IMR-90 (cell line): ENCODE results near the gene PTPRN2. TPM values are rescaled to one million over a fixed set of nuclear protein-coding genes. Genes with fewer than 3 reads are reported as not detected.

ENCODE experiments used
- ATAC-seq: fragments of 200-7000 bp; cut with Tn5 transposase; 2 replicates; pipeline ENCODE4 v1.9.1; 2020; ENCODE audit warnings: low read depth, mild to moderate bottlenecking, moderate library complexity
- BruUV-seq: library from RNA; stranded (reverse); fragments of 400-500 nt; replicated peaks from 2 replicates; lab custom pipeline; 2021; lab: Mats Ljungman, UMichigan
- CTCF ChIA-PET: fragments of 300-600 bp; formaldehyde crosslinking; extraction: SDS; loops from one replicate; lab custom pipeline; 2021; ENCODE audit warnings: antibody characterized with exemption; lab: Yijun Ruan, JAX
- POLR2A ChIA-PET: fragments of 300-600 bp; sonication (Branson Sonifier 250); formaldehyde crosslinking; loops from one replicate; lab custom pipeline; 2022; ENCODE audit warnings: antibody characterized with exemption; ENCODE audit not compliant: unreplicated experiment; lab: Charles Lee
- DNase-seq: peaks from one replicate; pipeline ENCODE4 v3.0.0; 2013
- H2AFZ ChIP-seq: replicated peaks from 2 replicates; pipeline ENCODE3; 2013; ENCODE audit warnings: low read length, mild to moderate bottlenecking; ENCODE audit not compliant: poor library complexity
- H2AK5ac ChIP-seq: 2 replicates; pipeline ENCODE4 v1.6.1; 2013; ENCODE audit warnings: low read depth, low read length, inconsistent platforms
- H2AK9ac ChIP-seq: replicated peaks from 2 replicates; pipeline ENCODE3; 2013; ENCODE audit warnings: mild to moderate bottlenecking, low read depth, low read length, moderate library complexity; ENCODE audit not compliant: poor library complexity
- H2BK120ac ChIP-seq: 2 replicates; pipeline ENCODE4 v1.6.1; 2013; ENCODE audit warnings: low read depth, low read length, inconsistent platforms
- H2BK15ac ChIP-seq: 3 replicates; pipeline ENCODE4 v1.6.1; 2013; ENCODE audit warnings: low read depth, low read length, inconsistent platforms
- H2BK20ac ChIP-seq: 2 replicates; pipeline ENCODE4 v1.6.1; 2013; ENCODE audit warnings: low read depth, mild to moderate bottlenecking, inconsistent platforms, low read length, moderate library complexity
- H2BK5ac ChIP-seq: 2 replicates; pipeline ENCODE4 v1.6.1; 2013; ENCODE audit warnings: mild to moderate bottlenecking, low read depth, low read length, inconsistent platforms; ENCODE audit not compliant: poor library complexity, severe bottlenecking
- H3K14ac ChIP-seq: replicated peaks from 2 replicates; pipeline ENCODE4 v1.6.1; 2013; ENCODE audit warnings: low read depth, low read length, inconsistent platforms
- H3K18ac ChIP-seq: 2 replicates; pipeline ENCODE4 v1.6.1; 2013; ENCODE audit warnings: low read depth, low read length, control low read depth
- H3K23ac ChIP-seq: 2 replicates; pipeline ENCODE4 v1.6.1; 2013; ENCODE audit warnings: low read depth, low read length, inconsistent platforms
- H3K27ac ChIP-seq: 2 replicates; pipeline ENCODE4 v1.5.1; 2013; ENCODE audit warnings: mild to moderate bottlenecking, control low read depth, low read length; ENCODE audit not compliant: insufficient read depth
- H3K27me3 ChIP-seq: 2 replicates; pipeline ENCODE4 v1.6.1; 2013; ENCODE audit warnings: low read length; ENCODE audit not compliant: control insufficient read depth, insufficient read depth
- H3K36me3 ChIP-seq: 2 replicates; pipeline ENCODE4 v1.6.1; 2013; ENCODE audit warnings: low read length, mixed read lengths; ENCODE audit not compliant: control insufficient read depth, insufficient read depth
- H3K4ac ChIP-seq: 2 replicates; pipeline ENCODE4 v1.6.1; 2013; ENCODE audit warnings: low read depth, low read length, inconsistent platforms
- H3K4me1 ChIP-seq: 2 replicates; pipeline ENCODE4 v1.6.1; 2013; ENCODE audit warnings: low read length, mixed read lengths; ENCODE audit not compliant: control insufficient read depth, insufficient read depth
- H3K4me2 ChIP-seq: 2 replicates; pipeline ENCODE4 v1.6.1; 2013; ENCODE audit warnings: low read depth, mild to moderate bottlenecking, control low read depth, low read length, moderate library complexity
- H3K4me3 ChIP-seq: 2 replicates; pipeline ENCODE4 v1.5.1; 2013; ENCODE audit warnings: low read depth, mild to moderate bottlenecking, control low read depth, low read length, moderate library complexity; ENCODE audit not compliant: insufficient read depth
- H3K56ac ChIP-seq: 2 replicates; pipeline ENCODE4 v1.6.1; 2013; ENCODE audit warnings: low read length, inconsistent platforms; ENCODE audit not compliant: insufficient read depth; ENCODE audit errors: extremely low read depth
- H3K79me1 ChIP-seq, 2 experiments: 2 replicates each; pipeline ENCODE4 v1.6.1; 2013; ENCODE audit warnings: low read length in 2 of 2, inconsistent platforms in 1 of 2, low read depth in 1 of 2
- H3K9ac ChIP-seq: 2 replicates; pipeline ENCODE4 v1.6.1; 2013; ENCODE audit warnings: low read depth, low read length, control low read depth
- H3K9me1 ChIP-seq: 2 replicates; pipeline ENCODE4 v1.6.1; 2013; ENCODE audit warnings: low read length, inconsistent platforms; ENCODE audit not compliant: insufficient read depth
- H3K9me3 ChIP-seq: 2 replicates; pipeline ENCODE4 v1.6.1; 2013; ENCODE audit warnings: low read length; ENCODE audit not compliant: control insufficient read depth, insufficient read depth
- H4K20me1 ChIP-seq: 2 replicates; pipeline ENCODE4 v1.6.1; 2013; ENCODE audit warnings: low read length, inconsistent platforms; ENCODE audit not compliant: insufficient read depth
- H4K5ac ChIP-seq: 2 replicates; pipeline ENCODE4 v1.6.1; 2013; ENCODE audit warnings: mild to moderate bottlenecking, low read depth, low read length, control low read depth
- H4K8ac ChIP-seq, 2 experiments: 2 replicates each; pipeline ENCODE4 v1.6.1; 2013; ENCODE audit warnings: low read depth in 2 of 2, low read length in 2 of 2, control low read depth in 1 of 2, inconsistent platforms in 1 of 2
- H4K91ac ChIP-seq: 2 replicates; pipeline ENCODE4 v1.6.1; 2013; ENCODE audit warnings: low read depth, low read length, inconsistent platforms; ENCODE audit not compliant: insufficient read depth
- BHLHE40 ChIP-seq: fragments of 150-350 bp; IDR thresholded peaks from 2 replicates; pipeline ENCODE4 v1.6.1; 2016; ENCODE audit warnings: mild to moderate bottlenecking, low read depth, low read length
- MXI1 ChIP-seq: IDR thresholded peaks from 2 replicates; pipeline ENCODE4 v1.6.1; 2012; ENCODE audit warnings: low read depth, mild to moderate bottlenecking, low read length, moderate library complexity, borderline replicate concordance
- WGBS, 2 experiments: methylation state at CpG; one replicate each; pipeline versions ENCODE4 v1.1.5 to v1.1.7; 2013; ENCODE audit warnings: missing lambda C conversion rate in 2 of 2; ENCODE audit not compliant: insufficient read length in 1 of 2; ENCODE audit errors: extremely low coverage in 2 of 2; 5-methylcytosine and 5-hydroxymethylcytosine counted together
- dilution Hi-C: fragments of 300-500 bp; cut with HindIII; formaldehyde crosslinking; loops from one replicate; pipeline ENCODE4 v1.14.3; 2018; ENCODE audit warnings: low sequenced_read_pairs; ENCODE audit not compliant: unreplicated experiment
- in situ Hi-C: fragments of 300-500 bp; cut with MboI; formaldehyde crosslinking; loops from 3 replicates; pipeline ENCODE4 v1.14.3; 2019; ENCODE audit warnings: low sequenced_read_pairs, inconsistent platforms, mixed read lengths
- intact Hi-C: fragments of 100-400 bp; cut with micrococcal nuclease; formaldehyde crosslinking; loops from 2 replicates; pipeline ENCODE4 v1.10.0; 2022
- polyA plus RNA-seq, 3 experiments: library from polyadenylated mRNA; depleted of rRNA; stranded (reverse); fragments of >200 nt; gene quantifications; 2 replicates each; pipeline ENCODE4 v1.2.3, GENCODE V29; 2012; ENCODE audit warnings: low replicate concordance in 1 of 3
- total RNA-seq: library from RNA; depleted of rRNA; stranded (reverse); fragments of >200 nt; gene quantifications from 2 replicates; pipeline ENCODE4 v1.2.3, GENCODE V29; 2012

Gene PTPRN2
- total and polyA plus RNA-seq, 2 of the 4 experiments (the other 2 are of a cell fraction) = 0.03 TPM; not detected in 1

- Histone ChIP-seq H4K8ac (no peak overlapping the region), H3K4me3 (no peak overlapping the region), H4K5ac (no peak overlapping the region), H3K27ac (no peak overlapping the region), H2BK20ac (no peak overlapping the region), H3K9me3 (peaks cover 56% of the 10 kb centered on the region), H2BK5ac (no peak overlapping the region), H3K23ac (no peak overlapping the region), H2AK9ac (no peak overlapping the region), H4K91ac (no peak overlapping the region), H3K56ac (no peak overlapping the region), H3K36me3 (no peaks in the 10 kb centered on the region), H3K4me2 (no peak overlapping the region), H2AK5ac (no peak overlapping the region), H3K4ac (no peak overlapping the region), H2BK120ac (no peak overlapping the region), H2AFZ (no peak overlapping the region), H3K9me1 (no peaks in the 10 kb centered on the region), H4K20me1 (no peaks in the 10 kb centered on the region), H2BK15ac (no peak overlapping the region), H3K79me1 (no peaks in the 10 kb centered on the region), H3K4me1 (no peaks in the 10 kb centered on the region), H3K18ac (no peak overlapping the region), H3K9ac (no peak overlapping the region), H3K14ac (no peak overlapping the region), H3K27me3 (no peaks in the 10 kb centered on the region)
- CTCF ChIA-PET = no interaction called here
- in situ Hi-C loops (no loop called here), intact Hi-C loops (no loop called here), dilution Hi-C loops (no loop called here)
- BruUV-seq = no TSS peak
- 69% methylated on average over 9 of the region's 18 CpGs; no CpG with 5 or more reads in 1 of the 2 experiments for WGBS, 2 experiments
- no peak for TF ChIP-seq BHLHE40
- TF ChIP-seq MXI1 = no peak
- POLR2A ChIA-PET = no interaction called here
- ATAC-seq (no peak), DNase-seq (no peak)
Observed at GRCh38 chr7:158123753-158124152, 463.9 kb downstream of the PTPRN2 start.
